NAMALWA (cell line): Measurements from ENCODE around the gene RPL39.
A peak's percentile ranks its signal among the peaks of the same experiment; 100 is the strongest.
"Not testable (repeated sequence)": the region's sequence is repeated elsewhere in the genome, so short reads cannot be mapped to it uniquely, and the experiment has no call there.

ENCODE experiments used
- DNase-seq: peaks from one replicate; pipeline ENCODE4 v3.0.0-alpha.2; 2015; ENCODE audit warnings: low spot score

RPL39 gene

GRCh38 chrX:119791437-119792231, at the start of gene RPL39:
Gene RPL39 (minus strand): TSS chrX:119791630. CDS start chrX:119791576, 54 bp downstream.
- DNase-seq, result peak; percentile 91

GRCh38 chrX:119833905-119834304, 42.5 kb upstream of the RPL39 start:
- DNase-seq, result no peak

GRCh38 chrX:119828446-119828845, 37.0 kb upstream of the RPL39 start:
- DNase-seq, result no peak

- DNase-seq, result no peak
Measured at GRCh38 chrX:119826399-119826959, 35.0 kb upstream of the RPL39 start.

GRCh38 chrX:119824221-119824620, 32.8 kb upstream of the RPL39 start:
- DNase-seq, result not testable (repeated sequence)

- peak; percentile 62 for DNase-seq
Measured at GRCh38 chrX:119821703-119822102, 30.3 kb upstream of the RPL39 start.

GRCh38 chrX:119817130-119817690, 25.8 kb upstream of the RPL39 start:
- DNase-seq, result no peak

GRCh38 chrX:119816300-119816699, 24.9 kb upstream of the RPL39 start:
- DNase-seq, result no peak

GRCh38 chrX:119809185-119809666, 17.8 kb upstream of the RPL39 start:
- DNase-seq, result no peak

GRCh38 chrX:119808461-119808860, 17.0 kb upstream of the RPL39 start:
- not testable (repeated sequence) for DNase-seq

- no peak for DNase-seq
Measured at GRCh38 chrX:119802546-119802945, 11.1 kb upstream of the RPL39 start.

- DNase-seq, result no peak
Measured at GRCh38 chrX:119801253-119802221, 10.1 kb upstream of the RPL39 start.

GRCh38 chrX:119790977-119791436, 423 bp downstream of the RPL39 start:
- DNase-seq, result no peak

- DNase-seq, result peak; percentile 67
Measured at GRCh38 chrX:119784747-119785446, 6.5 kb downstream of the RPL39 start.

GRCh38 chrX:119783026-119783425, 8.4 kb downstream of the RPL39 start:
- no peak for DNase-seq

GRCh38 chrX:119778829-119779228, 12.6 kb downstream of the RPL39 start:
- no peak for DNase-seq

- no peak for DNase-seq
Measured at GRCh38 chrX:119775517-119776238, 15.8 kb downstream of the RPL39 start.

- DNase-seq, result peak; percentile 43
Measured at GRCh38 chrX:119769388-119769787, 22.0 kb downstream of the RPL39 start.

- DNase-seq, result not testable (repeated sequence)
Measured at GRCh38 chrX:119768436-119768835, 23.0 kb downstream of the RPL39 start.

GRCh38 chrX:119763836-119764387, 27.5 kb downstream of the RPL39 start:
- no peak for DNase-seq
